ENCODE results near the gene TRIM6. TPM values are rescaled to one million over a fixed set of nuclear protein-coding genes. Genes with fewer than 3 reads are reported as not detected.

TRIM6 gene
- polyA plus RNA-seq, 2 of the 4 experiments (the other 2 are of a cell fraction), result 22.6 to 52.8 TPM

DNA sequence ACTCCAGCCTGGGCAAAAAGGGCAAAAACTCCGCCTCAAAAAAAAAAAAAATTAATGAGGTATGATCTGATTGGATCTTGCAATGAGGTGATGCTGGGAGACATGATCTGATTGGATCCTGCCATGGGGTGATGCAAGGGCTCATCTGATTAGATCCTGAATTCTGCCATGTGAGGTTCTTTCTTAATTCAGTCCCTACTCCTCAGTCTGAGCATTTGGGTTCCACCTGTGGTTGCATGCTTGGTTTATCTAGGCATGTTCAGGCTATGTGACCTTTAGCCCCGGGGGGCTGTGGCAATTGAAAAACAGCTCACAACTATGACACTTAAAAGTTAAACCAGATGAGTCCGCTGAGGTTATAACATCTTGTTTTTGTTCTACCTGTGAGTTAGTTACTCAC lies 4.8 kb upstream of the TRIM6 start:
- no peak for FAIRE-seq
- ChIA-PET POLR2A (no interaction called here), CTCF (interaction anchor here (1.1 to 1.3 kb wide), 2 partner anchors 93 to 115 kb away, joined by 3 to 5 read pairs; partner anchors contain the start of gene TRIM5)
- WGBS (ENCODE audit: missing lambda C conversion rate), result 68% methylated on average over 3 of the region's 3 CpGs
- no peak overlapping the region for H3K4me2 ChIP-seq
- TF ChIP-seq MAFK (IDR thresholded peaks at IDR 0.05; ENCODE audit: partially characterized antibody) (no peak), HOXB5 (CRISPR knock-in tag; IDR thresholded peaks at IDR 0.05) (no peak), POLR2A (IDR thresholded peaks at IDR 0.05; ENCODE audit: low read length) (no peak), GATA3 (IDR thresholded peaks at IDR 0.05; ENCODE audit: borderline replicate concordance) (no peak), NPAS2 (CRISPR knock-in tag; IDR thresholded peaks at IDR 0.05; ENCODE audit: borderline replicate concordance) (no peak), ZSCAN20 (CRISPR knock-in tag; IDR thresholded peaks at IDR 0.05) (no peak), HOXA7 (CRISPR knock-in tag; IDR thresholded peaks at IDR 0.05) (no peak), HDAC2 (IDR thresholded peaks at IDR 0.05) (no peak), TP53 (CRISPR knock-in tag; IDR thresholded peaks at IDR 0.05) (no peak)
- TF ChIP-seq, protein P1, sequence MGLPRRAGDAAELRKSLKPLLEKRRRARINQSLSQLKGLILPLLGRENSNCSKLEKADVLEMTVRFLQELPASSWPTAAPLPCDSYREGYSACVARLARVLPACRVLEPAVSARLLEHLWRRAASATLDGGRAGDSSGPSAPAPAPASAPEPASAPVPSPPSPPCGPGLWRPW (IDR thresholded peaks at IDR 0.05), result no peak
- TF ChIP-seq, protein P2, sequence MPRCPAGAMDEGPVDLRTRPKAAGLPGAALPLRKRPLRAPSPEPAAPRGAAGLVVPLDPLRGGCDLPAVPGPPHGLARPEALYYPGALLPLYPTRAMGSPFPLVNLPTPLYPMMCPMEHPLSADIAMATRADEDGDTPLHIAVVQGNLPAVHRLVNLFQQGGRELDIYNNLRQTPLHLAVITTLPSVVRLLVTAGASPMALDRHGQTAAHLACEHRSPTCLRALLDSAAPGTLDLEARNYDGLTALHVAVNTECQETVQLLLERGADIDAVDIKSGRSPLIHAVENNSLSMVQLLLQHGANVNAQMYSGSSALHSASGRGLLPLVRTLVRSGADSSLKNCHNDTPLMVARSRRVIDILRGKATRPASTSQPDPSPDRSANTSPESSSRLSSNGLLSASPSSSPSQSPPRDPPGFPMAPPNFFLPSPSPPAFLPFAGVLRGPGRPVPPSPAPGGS (IDR thresholded peaks at IDR 0.05), result no peak
- H3K9me3 ChIP-seq, result no peaks in the 10 kb centered on the region
- ATAC-seq, result no peak
- H3K4me1 ChIP-seq, result peaks cover 7% of the 10 kb centered on the region
- H3K4me3 ChIP-seq, result no peak overlapping the region
- H3K27ac ChIP-seq, result no peak overlapping the region
- no peak for DNase-seq (ENCODE audit: low read depth in 1 of 2, low spot score in 1 of 2)

DNA sequence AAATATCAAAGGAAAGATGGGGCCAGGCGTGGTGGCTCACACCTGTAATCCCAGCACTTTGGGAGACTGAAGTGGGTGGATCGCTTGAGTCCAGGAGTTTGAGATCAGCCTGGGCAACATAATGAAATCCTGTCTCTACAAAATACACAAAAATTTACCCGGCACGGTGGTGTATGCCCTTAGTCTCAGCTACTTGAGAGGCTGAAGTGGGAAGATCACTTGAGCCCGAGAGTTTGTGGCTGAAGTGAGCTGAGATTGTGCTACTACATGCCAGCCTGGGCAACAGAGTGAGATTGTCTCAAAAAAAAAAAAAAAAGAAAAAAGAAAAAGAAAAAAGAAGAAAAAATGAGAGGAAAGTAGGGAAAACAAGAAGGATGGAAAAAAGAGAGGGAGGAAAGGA lies 3.8 kb upstream of the TRIM6 start:
- CTCF ChIA-PET, result interaction anchor here (1.3 kb wide), 1 partner anchor 92 kb away, joined by 5 read pairs; the partner anchor contains the start of gene TRIM5
- H3K4me2 ChIP-seq, result no peak overlapping the region
- H3K4me1 ChIP-seq, result peaks cover 8% of the 10 kb centered on the region
- TF ChIP-seq POLR2AphosphoS2 (conservative IDR thresholded peaks at IDR 0.05; ENCODE audit: low read length), result no peak
- no peak for TF ChIP-seq RNF2 (IDR thresholded peaks at IDR 0.05; ENCODE audit: borderline replicate concordance, low read depth)
- TF ChIP-seq ZFP36 (IDR thresholded peaks at IDR 0.05; ENCODE audit: borderline replicate concordance, partially characterized antibody), result no peak
- TF ChIP-seq EP300 (IDR thresholded peaks at IDR 0.05), result no peak
- no peak for TF ChIP-seq RARB (CRISPR knock-in tag; IDR thresholded peaks at IDR 0.05)
- no peak for TF ChIP-seq HDAC2 (IDR thresholded peaks at IDR 0.05)
- no peak for TF ChIP-seq NR3C1 (IDR thresholded peaks at IDR 0.05)
- no peak for TF ChIP-seq HOXB13 (CRISPR knock-in tag; IDR thresholded peaks at IDR 0.05; ENCODE audit: low read depth)
- TF ChIP-seq ZC3H11A (IDR thresholded peaks at IDR 0.05), result no peak
- TF ChIP-seq EHF (CRISPR knock-in tag; IDR thresholded peaks at IDR 0.05), result no peak
- no peak for TF ChIP-seq BHLHE40 (IDR thresholded peaks at IDR 0.05; ENCODE audit: low read depth, low read length)
- TF ChIP-seq FOSB (CRISPR knock-in tag; IDR thresholded peaks at IDR 0.05), result no peak
- TF ChIP-seq, protein P3, sequence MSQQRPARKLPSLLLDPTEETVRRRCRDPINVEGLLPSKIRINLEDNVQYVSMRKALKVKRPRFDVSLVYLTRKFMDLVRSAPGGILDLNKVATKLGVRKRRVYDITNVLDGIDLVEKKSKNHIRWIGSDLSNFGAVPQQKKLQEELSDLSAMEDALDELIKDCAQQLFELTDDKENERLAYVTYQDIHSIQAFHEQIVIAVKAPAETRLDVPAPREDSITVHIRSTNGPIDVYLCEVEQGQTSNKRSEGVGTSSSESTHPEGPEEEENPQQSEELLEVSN (IDR thresholded peaks at IDR 0.05; ENCODE audit: borderline replicate concordance, low read depth), result no peak
- no peak for TF ChIP-seq MYC (IDR thresholded peaks at IDR 0.05; ENCODE audit: borderline replicate concordance, low read length)
- TF ChIP-seq, protein P4, sequence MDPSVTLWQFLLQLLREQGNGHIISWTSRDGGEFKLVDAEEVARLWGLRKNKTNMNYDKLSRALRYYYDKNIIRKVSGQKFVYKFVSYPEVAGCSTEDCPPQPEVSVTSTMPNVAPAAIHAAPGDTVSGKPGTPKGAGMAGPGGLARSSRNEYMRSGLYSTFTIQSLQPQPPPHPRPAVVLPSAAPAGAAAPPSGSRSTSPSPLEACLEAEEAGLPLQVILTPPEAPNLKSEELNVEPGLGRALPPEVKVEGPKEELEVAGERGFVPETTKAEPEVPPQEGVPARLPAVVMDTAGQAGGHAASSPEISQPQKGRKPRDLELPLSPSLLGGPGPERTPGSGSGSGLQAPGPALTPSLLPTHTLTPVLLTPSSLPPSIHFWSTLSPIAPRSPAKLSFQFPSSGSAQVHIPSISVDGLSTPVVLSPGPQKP (IDR thresholded peaks at IDR 0.05; ENCODE audit: low read depth, low read length), result no peak
- TF ChIP-seq HOXB5 (CRISPR knock-in tag; IDR thresholded peaks at IDR 0.05), result no peak
- TF ChIP-seq RCOR1 (IDR thresholded peaks at IDR 0.05; ENCODE audit: low read depth, low read length), result no peak
- H3K9me3 ChIP-seq, result no peaks in the 10 kb centered on the region
- no peak overlapping the region for H3K27ac ChIP-seq
- ATAC-seq (no peak), FAIRE-seq (no peak), DNase-seq (ENCODE audit: low read depth in 1 of 2, low spot score in 1 of 2) (no peak)
- 90% methylated on average over 5 of the region's 5 CpGs for WGBS (ENCODE audit: missing lambda C conversion rate)
- POLR2A ChIA-PET, result no interaction called here
- H3K4me3 ChIP-seq, result no peak overlapping the region
